Immature natural killer cell (primary cell): ENCODE results near the gene KRT78. TPM values are rescaled to one million over a fixed set of nuclear protein-coding genes. Genes with fewer than 3 reads are reported as not detected.

Experiments used
- DNase-seq, 3 donors: peaks; one replicate each; pipeline ENCODE4 v3.0.0; 2022; ENCODE audit warnings: mixed read lengths in 1 of 3
- H3K27ac Mint-ChIP-seq, 6 donors: one replicate each; pipeline ENCODE4 v1.8.0; 2020; ENCODE audit warnings: mixed read lengths in 6 of 6, mild to moderate bottlenecking in 5 of 6, inconsistent platforms in 4 of 6, moderate library complexity in 3 of 6
- H3K27me3 Mint-ChIP-seq, 3 donors: one replicate each; pipeline ENCODE4 v1.8.0; 2020 to 2021; ENCODE audit warnings: low read depth in 3 of 3, mild to moderate bottlenecking in 3 of 3, mixed read lengths in 3 of 3, moderate library complexity in 3 of 3, inconsistent platforms in 1 of 3
- H3K36me3 Mint-ChIP-seq, 3 donors: one replicate each; pipeline ENCODE4 v1.8.0; 2020; ENCODE audit warnings: mixed read lengths in 3 of 3, inconsistent platforms in 2 of 3, mild to moderate bottlenecking in 2 of 3
- H3K4me1 Mint-ChIP-seq, 2 donors: one replicate each; pipeline ENCODE4 v1.8.0; 2020; ENCODE audit warnings: inconsistent platforms in 2 of 2, mild to moderate bottlenecking in 2 of 2, mixed read lengths in 2 of 2, moderate library complexity in 1 of 2
- H3K4me3 Mint-ChIP-seq, 5 donors: one replicate each; pipeline ENCODE4 v1.8.0; 2020; ENCODE audit warnings: mild to moderate bottlenecking in 5 of 5, mixed read lengths in 5 of 5, inconsistent platforms in 3 of 5, moderate library complexity in 3 of 5
- H3K9me3 Mint-ChIP-seq, 6 donors: one replicate each; pipeline ENCODE4 v1.8.0; 2020; ENCODE audit warnings: mild to moderate bottlenecking in 6 of 6, mixed read lengths in 6 of 6, inconsistent platforms in 4 of 6, moderate library complexity in 3 of 6
- polyA plus RNA-seq, 3 donors: library from polyadenylated mRNA; unstranded; fragments of 300-500 nt; fragmentation: Illumina TruSeq; gene quantifications; one replicate each; pipeline ENCODE4 v1.2.3, GENCODE V29; 2021

KRT78 gene
- polyA plus RNA-seq, 3 donors from 2014 or later: 0.28 TPM; not detected in 2

DNA sequence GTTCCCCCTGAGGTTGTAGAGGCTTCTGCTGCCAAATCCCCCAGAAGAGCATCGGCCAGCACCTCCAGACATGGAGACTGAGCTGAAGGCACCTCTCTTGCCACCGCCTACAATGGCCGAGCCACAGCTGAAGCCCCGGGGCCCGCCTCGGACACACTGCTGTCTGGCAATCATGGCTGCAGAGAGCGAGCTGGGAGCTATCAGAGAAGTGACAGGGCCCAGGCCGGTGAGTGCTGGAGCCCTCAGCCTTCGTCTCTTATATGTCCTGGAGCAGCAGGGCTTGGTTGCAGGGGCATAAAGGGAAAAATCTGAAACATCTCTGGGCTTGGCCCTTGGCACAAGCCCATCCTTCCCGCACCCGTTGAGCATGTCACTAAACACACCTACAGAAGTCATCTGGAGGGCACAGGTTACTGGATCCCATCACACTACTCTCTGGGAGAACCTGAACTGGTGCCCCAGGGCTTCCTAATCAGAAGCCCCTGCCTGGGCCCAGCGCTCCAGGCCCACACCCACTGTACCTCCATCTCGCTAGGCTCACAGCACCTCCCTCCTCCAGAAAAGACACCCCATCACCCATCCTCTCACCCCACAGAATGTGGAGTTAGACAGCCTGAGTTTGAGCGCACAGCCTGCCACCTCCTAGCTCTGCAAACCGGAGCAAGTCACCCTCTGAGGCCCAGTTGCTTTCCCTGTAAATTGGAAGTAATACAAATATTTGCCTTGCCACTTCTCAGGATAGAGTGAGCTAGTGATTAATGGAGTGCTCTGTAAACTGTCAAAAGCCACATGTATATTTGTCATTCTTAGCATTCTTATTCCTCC lies 34.7 kb downstream of the KRT78 start, which contains the start of gene KRT4:
TSS of gene KRT4 (minus strand) at position 232 of the 825 bp plus-strand sequence. CDS start at position 174, 58 bp downstream.
- H3K4me3 Mint-ChIP-seq: no peak within 1 kb of the TSS
- no peak within 1 kb of the TSS for H3K27ac Mint-ChIP-seq
- no peaks in the 10 kb centered on the region for H3K4me1 Mint-ChIP-seq
- H3K36me3 Mint-ChIP-seq: no peaks in the 10 kb centered on the region
- no peak for DNase-seq
- H3K27me3 Mint-ChIP-seq: peaks cover 0 to 11% (median 0%) of the 10 kb centered on the region in 3 donors
- no peaks in the 10 kb centered on the region for H3K9me3 Mint-ChIP-seq

DNA sequence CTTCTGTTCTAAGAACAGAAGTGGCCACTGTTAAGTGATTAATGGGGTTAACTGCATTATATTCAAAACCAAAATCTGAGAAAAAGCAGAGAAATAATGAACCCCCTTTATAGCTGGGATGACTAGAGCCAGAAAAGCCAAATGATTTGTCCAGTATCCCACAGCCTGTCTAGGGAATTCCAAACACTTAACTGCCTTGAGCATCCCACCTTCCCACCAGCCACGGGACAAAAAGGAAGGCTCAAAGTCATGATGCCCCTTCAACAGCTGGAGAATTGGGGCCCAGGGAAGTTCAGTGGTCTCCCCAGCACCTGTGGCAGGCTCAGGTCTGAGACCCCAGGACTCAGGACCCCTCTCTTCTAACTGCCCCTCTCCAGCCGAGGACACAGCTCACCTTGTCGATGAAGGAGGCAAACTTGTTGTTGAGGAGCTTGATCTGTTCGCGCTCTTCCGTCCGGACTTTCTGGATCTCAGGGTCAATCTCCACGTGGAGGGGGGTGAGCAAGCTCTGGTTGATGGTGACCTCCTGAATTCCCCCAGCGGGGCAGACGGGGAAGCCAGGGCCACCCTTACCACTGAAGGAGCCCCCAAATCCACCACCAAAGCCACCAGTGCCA lies 35.5 kb downstream of the KRT78 start:
- Mint-ChIP-seq H3K27me3 (peaks cover 0 to 11% (median 0%) of the 10 kb centered on the region in 3 donors), H3K27ac (no peak overlapping the region), H3K36me3 (no peaks in the 10 kb centered on the region), H3K9me3 (no peaks in the 10 kb centered on the region), H3K4me3 (no peak overlapping the region), H3K4me1 (no peaks in the 10 kb centered on the region)
- DNase-seq: no peak

GRCh38 chr12:52812749-52813148 lies 36.0 kb downstream of the KRT78 start:
- Mint-ChIP-seq H3K9me3 (no peaks in the 10 kb centered on the region), H3K27me3 (peaks cover 0 to 10% (median 0%) of the 10 kb centered on the region in 3 donors), H3K4me3 (no peak overlapping the region), H3K36me3 (no peaks in the 10 kb centered on the region), H3K27ac (no peak overlapping the region), H3K4me1 (no peaks in the 10 kb centered on the region)
- no peak for DNase-seq

DNA sequence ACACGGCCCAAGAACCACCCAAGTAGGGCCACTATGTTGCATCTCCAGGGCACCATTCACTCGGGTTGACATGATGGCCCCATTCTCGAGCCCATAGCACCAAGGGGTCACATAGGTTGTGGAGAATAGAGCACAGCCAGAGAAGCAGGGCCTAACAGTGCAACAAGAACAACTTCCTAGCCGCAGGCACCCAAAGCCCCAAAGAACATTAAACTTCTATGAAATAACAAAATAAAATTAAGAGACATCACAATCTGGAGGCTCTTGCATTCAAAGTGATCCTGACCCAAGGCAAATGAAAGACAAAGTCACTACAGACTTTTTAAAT lies 36.8 kb downstream of the KRT78 start:
- no peak overlapping the region for H3K4me3 Mint-ChIP-seq
- H3K36me3 Mint-ChIP-seq: no peaks in the 10 kb centered on the region
- DNase-seq: no peak
- peaks cover 0 to 4% (median 0%) of the 10 kb centered on the region in 3 donors for H3K27me3 Mint-ChIP-seq
- H3K27ac Mint-ChIP-seq: no peak overlapping the region
- H3K4me1 Mint-ChIP-seq: no peaks in the 10 kb centered on the region
- no peaks in the 10 kb centered on the region for H3K9me3 Mint-ChIP-seq

GRCh38 chr12:52811191-52812072 lies 37.4 kb downstream of the KRT78 start:
- H3K4me1 Mint-ChIP-seq: no peaks in the 10 kb centered on the region
- no peaks in the 10 kb centered on the region for H3K36me3 Mint-ChIP-seq
- H3K27me3 Mint-ChIP-seq: peaks cover 0 to 4% (median 0%) of the 10 kb centered on the region in 3 donors
- DNase-seq: no peak
- H3K27ac Mint-ChIP-seq: no peak overlapping the region
- no peaks in the 10 kb centered on the region for H3K9me3 Mint-ChIP-seq
- H3K4me3 Mint-ChIP-seq: no peak overlapping the region

DNA sequence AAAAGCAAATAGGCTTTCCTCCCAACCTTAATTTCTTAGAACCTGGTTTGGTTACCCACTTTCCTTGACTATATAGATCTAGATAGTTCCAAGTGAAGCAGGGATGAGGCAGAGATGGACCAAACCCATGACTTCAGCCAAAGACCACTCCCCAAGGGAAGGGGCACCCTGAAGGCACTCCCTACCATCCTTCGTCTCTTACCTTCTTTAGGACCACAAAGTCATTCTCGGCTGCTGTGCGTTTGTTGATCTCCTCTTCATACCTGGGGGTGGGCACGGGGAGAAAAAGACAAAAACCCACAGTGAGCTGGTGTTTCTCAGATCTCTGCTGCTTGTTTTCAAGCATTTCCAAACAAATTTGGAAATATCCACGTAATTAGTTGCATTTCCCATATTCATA lies 38.2 kb downstream of the KRT78 start:
- no peaks in the 10 kb centered on the region for H3K9me3 Mint-ChIP-seq
- H3K27me3 Mint-ChIP-seq: peaks cover 0 to 4% (median 0%) of the 10 kb centered on the region in 3 donors
- H3K27ac Mint-ChIP-seq: no peak overlapping the region
- DNase-seq: no peak
- no peaks in the 10 kb centered on the region for H3K36me3 Mint-ChIP-seq
- no peak overlapping the region for H3K4me3 Mint-ChIP-seq
- no peaks in the 10 kb centered on the region for H3K4me1 Mint-ChIP-seq

DNA sequence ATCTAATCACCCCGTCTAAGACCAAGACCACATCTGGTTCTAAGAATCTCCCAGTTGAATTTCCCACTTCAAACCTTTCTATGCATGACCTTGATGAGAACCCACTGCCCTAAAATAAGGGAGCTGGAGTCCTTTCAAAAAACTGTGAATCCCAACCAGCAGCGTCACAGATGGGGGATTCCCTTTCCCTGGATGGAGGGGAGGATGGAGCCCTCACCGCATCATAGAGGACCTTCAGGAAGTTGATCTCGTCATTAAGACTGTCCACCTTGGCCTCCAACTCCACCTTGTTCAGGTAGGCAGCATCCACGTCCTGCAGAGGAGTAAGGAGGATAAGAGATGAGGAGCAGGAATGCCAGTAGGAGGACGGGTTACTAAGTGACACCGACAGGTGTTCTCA lies 39.6 kb downstream of the KRT78 start:
- no peak overlapping the region for H3K27ac Mint-ChIP-seq
- H3K4me3 Mint-ChIP-seq: no peak overlapping the region
- no peaks in the 10 kb centered on the region for H3K9me3 Mint-ChIP-seq
- DNase-seq: no peak
- peaks cover 0 to 2% (median 0%) of the 10 kb centered on the region in 3 donors for H3K27me3 Mint-ChIP-seq
- H3K36me3 Mint-ChIP-seq: no peaks in the 10 kb centered on the region
- no peaks in the 10 kb centered on the region for H3K4me1 Mint-ChIP-seq

GRCh38 chr12:52808573-52809160 lies 40.1 kb downstream of the KRT78 start:
- H3K27me3 Mint-ChIP-seq: peaks cover 0 to 2% (median 0%) of the 10 kb centered on the region in 3 donors
- H3K4me1 Mint-ChIP-seq: no peaks in the 10 kb centered on the region
- H3K27ac Mint-ChIP-seq: no peak overlapping the region

GRCh38 chr12:52807544-52808470 lies 41.0 kb downstream of the KRT78 start:
- H3K27ac Mint-ChIP-seq: no peak overlapping the region
- H3K27me3 Mint-ChIP-seq: peaks cover 0 to 2% (median 2%) of the 10 kb centered on the region in 3 donors
- no peak overlapping the region for H3K4me3 Mint-ChIP-seq
- H3K36me3 Mint-ChIP-seq: no peaks in the 10 kb centered on the region
- no peaks in the 10 kb centered on the region for H3K4me1 Mint-ChIP-seq
- H3K9me3 Mint-ChIP-seq: no peaks in the 10 kb centered on the region
- no peak for DNase-seq

More at GRCh38 chr12:52808573-52809160, 40.1 kb downstream of the KRT78 start:
- Mint-ChIP-seq H3K36me3 (no peaks in the 10 kb centered on the region), H3K9me3 (no peaks in the 10 kb centered on the region), H3K4me3 (no peak overlapping the region)
- no peak for DNase-seq

DNA sequence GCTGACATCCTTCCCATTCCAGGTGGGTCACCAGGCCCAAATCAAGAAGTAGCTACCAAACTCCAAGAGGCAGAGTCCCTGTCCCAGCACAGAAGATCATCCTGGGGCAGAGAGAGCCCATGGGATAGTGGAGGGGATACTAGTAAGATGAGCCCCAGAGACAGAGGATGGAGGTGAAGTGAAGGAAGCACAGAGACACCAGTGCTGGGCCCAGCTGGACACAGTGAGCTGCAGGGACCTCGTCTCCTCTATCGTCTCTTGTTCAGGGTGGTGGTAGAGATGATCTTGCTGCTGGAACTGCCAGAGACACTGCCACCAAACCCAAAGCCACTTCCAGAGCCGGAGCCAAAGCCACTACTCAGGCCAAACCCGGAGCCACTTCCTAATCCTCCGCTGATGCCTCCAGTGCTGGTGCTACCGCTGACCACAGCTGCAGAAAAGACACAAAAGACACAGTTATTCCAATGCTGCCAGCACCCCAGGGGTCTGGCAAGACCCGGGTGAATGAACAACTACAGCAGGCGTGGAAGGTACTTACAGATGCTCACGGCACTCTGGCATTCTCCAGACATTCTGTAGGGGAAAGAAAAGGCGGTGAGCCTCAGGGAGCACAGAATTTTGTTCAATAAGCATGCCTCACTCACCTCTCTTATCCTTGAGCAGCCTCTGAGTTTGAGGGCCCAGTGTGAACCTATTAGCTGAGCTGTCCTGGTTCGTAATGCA lies 41.8 kb downstream of the KRT78 start:
- H3K36me3 Mint-ChIP-seq: no peaks in the 10 kb centered on the region
- DNase-seq: no peak
- H3K27ac Mint-ChIP-seq: no peak overlapping the region
- H3K9me3 Mint-ChIP-seq: no peaks in the 10 kb centered on the region
- H3K4me1 Mint-ChIP-seq: no peaks in the 10 kb centered on the region
- H3K4me3 Mint-ChIP-seq: no peak overlapping the region
- peaks cover 0 to 2% (median 2%) of the 10 kb centered on the region in 3 donors for H3K27me3 Mint-ChIP-seq

- peaks cover 0 to 2% (median 2%) of the 10 kb centered on the region in 3 donors for H3K27me3 Mint-ChIP-seq
- H3K9me3 Mint-ChIP-seq: no peaks in the 10 kb centered on the region
- H3K4me3 Mint-ChIP-seq: no peak overlapping the region
- no peaks in the 10 kb centered on the region for H3K4me1 Mint-ChIP-seq
- no peak overlapping the region for H3K27ac Mint-ChIP-seq
- DNase-seq: no peak
- no peaks in the 10 kb centered on the region for H3K36me3 Mint-ChIP-seq
These were observed 42.5 kb downstream of the KRT78 start for GRCh38 chr12:52806169-52806811.

DNA sequence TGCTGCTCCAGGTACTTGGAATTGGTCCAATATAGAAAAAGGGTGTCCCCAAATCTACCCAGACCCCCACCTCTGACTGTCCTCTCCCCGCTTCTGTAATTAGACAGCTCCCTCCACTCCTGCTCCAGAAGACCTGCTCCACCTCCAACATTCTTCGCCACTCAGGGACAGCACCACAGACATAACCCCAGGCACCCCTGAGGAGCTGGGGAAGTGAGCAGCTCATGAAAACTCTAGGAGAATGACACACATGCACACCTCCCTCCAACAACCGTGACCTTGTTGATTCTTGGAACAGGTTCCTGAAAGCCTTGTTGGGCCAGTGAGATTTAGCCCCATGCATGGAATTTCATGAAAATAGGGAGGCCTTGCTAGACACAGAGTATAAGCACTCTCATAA lies 43.1 kb downstream of the KRT78 start:
- H3K27ac Mint-ChIP-seq: no peak overlapping the region
- no peaks in the 10 kb centered on the region for H3K9me3 Mint-ChIP-seq
- H3K36me3 Mint-ChIP-seq: no peaks in the 10 kb centered on the region
- no peaks in the 10 kb centered on the region for H3K4me1 Mint-ChIP-seq
- DNase-seq: no peak
- H3K27me3 Mint-ChIP-seq: peaks cover 0 to 2% (median 2%) of the 10 kb centered on the region in 3 donors
- no peak overlapping the region for H3K4me3 Mint-ChIP-seq
